GM21737 (cell line): ENCODE results near the gene ATP2C2.
"Not testable (repeated sequence)": the region's sequence is repeated elsewhere in the genome, so short reads cannot be mapped to it uniquely, and the experiment has no call there.

ENCODE experiments used
- ATAC-seq: cut with Tn5 transposase; IDR thresholded peaks from one replicate; pipeline ENCODE4 v1.9.1; 2021; ENCODE audit warnings: mild to moderate bottlenecking, moderate library complexity; ENCODE audit not compliant: unreplicated experiment

ATP2C2 gene

GRCh38 chr16:84416407-84417321 lies 48.3 kb downstream of the ATP2C2 start:
- ATAC-seq: no peak

- no peak for ATAC-seq
Measured at GRCh38 chr16:84418056-84418849, 49.9 kb downstream of the ATP2C2 start.

- no peak for ATAC-seq
Measured at GRCh38 chr16:84419730-84420129, 51.4 kb downstream of the ATP2C2 start.

GRCh38 chr16:84420556-84420955 lies 52.2 kb downstream of the ATP2C2 start:
- ATAC-seq: not testable (repeated sequence)

- no peak for ATAC-seq
Measured at GRCh38 chr16:84421081-84421937, 53.0 kb downstream of the ATP2C2 start.

- no peak for ATAC-seq
Measured at GRCh38 chr16:84421938-84422220, 53.5 kb downstream of the ATP2C2 start.

GRCh38 chr16:84423416-84423837 lies 55.1 kb downstream of the ATP2C2 start:
- ATAC-seq: no peak

- no peak for ATAC-seq
Measured at GRCh38 chr16:84425696-84426095, 57.4 kb downstream of the ATP2C2 start.

GRCh38 chr16:84426804-84427203 lies 58.5 kb downstream of the ATP2C2 start:
- ATAC-seq: no peak

- no peak for ATAC-seq
Measured at GRCh38 chr16:84427553-84427952, 59.2 kb downstream of the ATP2C2 start.

- no peak for ATAC-seq
Measured at GRCh38 chr16:84430860-84431259, 62.5 kb downstream of the ATP2C2 start.

GRCh38 chr16:84434800-84435199 lies 66.5 kb downstream of the ATP2C2 start:
- no peak for ATAC-seq

GRCh38 chr16:84436196-84436595 lies 67.9 kb downstream of the ATP2C2 start:
- ATAC-seq: no peak

- no peak for ATAC-seq
Measured at GRCh38 chr16:84438971-84439696, 70.8 kb downstream of the ATP2C2 start.

- no peak for ATAC-seq
Measured at GRCh38 chr16:84442416-84443145, 74.2 kb downstream of the ATP2C2 start.

GRCh38 chr16:84443166-84443802 lies 74.9 kb downstream of the ATP2C2 start:
- ATAC-seq: no peak

GRCh38 chr16:84444476-84444875 lies 76.1 kb downstream of the ATP2C2 start:
- no peak for ATAC-seq

GRCh38 chr16:84446084-84446483 lies 77.7 kb downstream of the ATP2C2 start:
- no peak for ATAC-seq
